Stimulated activated CD8-positive, alpha-beta memory T cell treated with anti-CD3 and anti-CD28 coated beads, Interleukin-4, amount 100 ng/mL, for 1 hour (primary cell): ENCODE measurements around the gene SLC9A8.
A peak's percentile ranks its signal among the peaks of the same experiment; 100 is the strongest.

Experiments used
- DNase-seq, 2 donors: peaks; one replicate each; pipeline ENCODE4 v3.0.0-alpha.2; 2020; ENCODE audit warnings: low read depth in 2 of 2, low spot score in 1 of 2

The SLC9A8 gene

GRCh38 chr20:49914310-49915117 lies 101.9 kb downstream of the SLC9A8 start:
- DNase-seq = no peak

GRCh38 chr20:49915118-49915379 lies 102.4 kb downstream of the SLC9A8 start:
- no peak for DNase-seq

- peak; percentile 89 to 93 for DNase-seq
These were observed 102.9 kb downstream of the SLC9A8 start, which contains the start of gene SPATA2 for GRCh38 chr20:49915380-49916145. SPATA2 (minus strand) TSS chr20:49915529; CDS start chr20:49908490, 7,039 bp downstream.

GRCh38 chr20:49916146-49917002 lies 103.7 kb downstream of the SLC9A8 start:
- DNase-seq = no peak

DNA sequence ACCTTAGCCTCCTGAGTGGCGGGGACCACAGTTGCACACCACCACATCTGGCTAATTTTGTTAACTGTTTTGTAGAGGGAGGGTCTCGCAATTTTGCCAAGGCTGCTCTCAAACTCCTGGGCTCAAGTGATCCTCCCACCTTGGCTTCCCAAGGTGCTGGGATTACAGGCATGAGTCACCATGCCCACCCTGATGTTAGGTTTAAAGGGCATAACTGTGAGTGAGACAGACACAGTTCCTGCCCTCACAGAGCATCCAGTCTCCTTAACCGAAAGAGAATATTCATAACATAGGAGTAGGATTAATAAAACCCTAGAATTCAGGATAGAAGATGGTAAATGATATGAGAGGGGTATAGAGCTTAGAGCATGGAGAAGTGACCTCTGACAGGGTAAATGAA lies 105.8 kb downstream of the SLC9A8 start:
- no peak for DNase-seq

- no peak for DNase-seq
These were observed 106.4 kb downstream of the SLC9A8 start for GRCh38 chr20:49919009-49919408.

DNA sequence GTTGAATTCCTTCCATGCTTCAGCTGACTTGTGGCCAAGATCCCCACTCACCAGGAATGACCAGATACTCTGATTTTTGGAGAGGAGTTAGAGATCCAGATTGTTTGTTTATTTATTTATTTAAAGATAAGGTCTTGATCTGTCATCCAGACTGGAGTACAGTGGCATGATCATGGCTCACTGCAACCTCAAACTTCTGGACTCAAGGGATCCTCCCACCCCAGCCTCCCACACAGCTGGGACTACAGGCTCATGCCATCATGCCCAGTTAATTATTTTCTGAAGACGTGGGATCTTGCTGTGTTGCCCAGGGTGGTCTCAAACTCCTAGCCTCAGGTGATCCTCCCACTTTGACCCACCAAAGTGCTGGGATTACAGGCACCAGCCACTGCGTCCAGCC lies 106.8 kb downstream of the SLC9A8 start:
- DNase-seq = no peak

GRCh38 chr20:49924247-49924646 lies 111.6 kb downstream of the SLC9A8 start:
- no peak for DNase-seq

- no peak for DNase-seq
These were observed 113.3 kb downstream of the SLC9A8 start for GRCh38 chr20:49925901-49926454.

- DNase-seq = peak; percentile 65 to 66
These were observed 115.9 kb downstream of the SLC9A8 start for GRCh38 chr20:49928411-49929141.

GRCh38 chr20:49929142-49929494 lies 116.5 kb downstream of the SLC9A8 start:
- no peak for DNase-seq

DNA sequence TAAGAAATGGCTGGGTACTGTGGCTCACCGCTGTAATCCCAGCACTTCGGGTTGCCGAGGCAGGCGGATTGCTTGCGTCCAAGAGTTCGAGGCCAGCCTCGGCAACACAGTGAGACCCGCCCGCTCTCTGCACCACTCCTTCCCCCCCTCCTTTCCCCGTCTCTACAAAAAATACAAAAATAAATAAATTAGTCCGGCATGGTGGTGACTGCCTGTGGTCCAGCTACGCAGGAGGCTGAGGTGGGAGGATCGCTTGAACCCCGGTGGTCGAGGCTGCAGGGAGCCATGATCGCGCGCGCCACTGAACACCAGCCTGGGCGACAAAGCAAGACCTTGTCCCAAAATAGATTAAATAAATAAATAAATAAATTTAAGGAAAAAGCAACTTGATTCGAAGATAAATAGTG lies 123.1 kb downstream of the SLC9A8 start:
- DNase-seq = no peak

- DNase-seq = peak; percentile 76 to 79
These were observed 123.8 kb downstream of the SLC9A8 start, which contains the start of gene RNF114 for GRCh38 chr20:49936153-49937026. RNF114 (plus strand) TSS chr20:49936397; CDS start chr20:49936413, 16 bp downstream.

- no peak for DNase-seq
These were observed 124.7 kb downstream of the SLC9A8 start for GRCh38 chr20:49937027-49937929.

DNA sequence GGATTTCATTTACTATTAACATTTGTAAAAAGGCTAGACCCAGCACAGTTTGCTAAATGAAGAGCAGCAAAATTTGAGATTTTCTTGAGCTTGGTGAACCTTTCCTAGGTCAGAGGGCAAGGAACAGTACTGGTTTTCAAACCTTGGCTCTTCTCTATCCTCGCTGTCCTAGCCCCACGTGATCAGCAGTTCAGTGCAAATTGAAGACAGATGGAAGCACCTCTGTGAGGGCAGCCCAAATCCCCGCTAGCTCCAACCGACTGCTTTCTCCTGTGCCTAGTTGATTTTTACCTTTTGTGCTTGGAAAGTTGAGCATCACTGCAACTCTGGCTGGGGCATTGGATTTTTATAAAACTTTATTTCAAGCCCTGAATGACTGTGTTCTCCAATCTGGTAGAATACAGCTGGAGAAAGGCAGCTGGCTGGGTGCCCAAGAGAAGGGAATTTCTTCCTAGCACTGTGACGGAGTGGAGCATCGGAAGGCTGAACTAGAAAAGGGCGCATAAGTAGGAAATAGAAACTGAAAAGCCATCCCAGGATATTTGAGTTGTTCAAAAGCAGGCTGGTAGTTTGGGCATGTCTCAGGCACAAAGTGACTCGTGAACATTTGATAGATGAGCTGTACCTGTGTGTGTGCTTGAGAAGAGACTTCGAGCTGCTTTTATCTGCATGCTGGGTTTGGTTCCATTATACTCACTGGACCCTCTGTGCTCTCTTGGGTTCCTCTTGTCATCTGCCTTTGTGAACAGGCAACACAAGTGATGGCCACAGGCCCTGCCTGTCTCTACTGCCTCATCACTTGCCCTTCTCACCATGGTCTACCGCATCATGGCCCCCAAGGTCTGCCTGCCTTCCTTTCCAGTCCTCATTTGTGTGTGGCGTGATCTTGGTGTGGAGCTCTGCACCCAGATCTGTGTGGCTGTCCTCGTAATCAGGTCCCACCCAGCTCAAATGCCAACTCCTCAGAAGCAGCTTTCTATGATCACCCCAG lies 125.8 kb downstream of the SLC9A8 start:
- DNase-seq = no peak

GRCh38 chr20:49941456-49941855 lies 128.8 kb downstream of the SLC9A8 start:
- no peak for DNase-seq
